ENCODE data around the gene IKZF1.
A peak's percentile ranks its signal among the peaks of the same experiment; 100 is the strongest.

IKZF1 gene

DNA sequence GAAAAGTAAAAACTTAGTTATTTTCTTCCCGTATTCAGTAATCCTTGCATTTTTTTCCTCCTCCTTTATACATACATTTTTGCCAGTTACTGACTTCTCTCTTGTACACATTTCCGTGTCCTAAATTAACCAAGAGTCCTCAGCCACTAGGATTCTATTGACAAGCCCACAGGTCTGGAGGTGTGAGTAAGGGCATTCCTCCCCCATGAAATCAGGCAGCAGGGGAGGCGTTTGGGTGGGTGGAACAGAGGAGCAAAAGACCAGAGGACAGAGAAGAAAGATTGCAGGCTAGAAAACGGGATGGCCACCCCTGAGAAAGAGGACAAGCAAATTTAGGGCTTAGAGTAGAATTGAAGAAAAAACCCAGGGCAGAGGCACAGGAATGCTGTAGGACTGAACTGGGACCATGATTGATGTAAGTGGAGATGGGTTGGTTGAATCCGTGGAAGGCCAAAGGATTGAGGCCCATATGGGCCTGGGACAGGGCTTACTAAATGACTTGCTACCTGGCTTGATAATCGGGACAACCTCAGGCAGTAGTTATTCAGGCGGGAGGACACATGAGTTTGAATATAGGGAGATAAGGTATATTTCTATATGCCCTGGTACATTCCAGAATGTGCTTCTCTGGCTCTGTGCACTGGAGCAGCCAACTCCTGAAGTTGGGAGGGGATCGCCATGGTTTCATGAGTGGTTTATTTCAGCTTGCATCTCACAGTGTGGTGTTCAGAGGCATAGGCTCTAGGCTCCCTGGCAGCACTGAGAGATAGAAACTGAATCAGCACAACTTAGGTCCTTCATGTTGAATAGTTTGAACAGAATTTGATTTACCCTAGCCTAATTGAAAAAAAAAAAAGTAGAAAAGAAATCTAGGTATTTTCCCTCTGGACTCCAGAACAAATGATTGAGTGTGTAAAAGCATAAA is 28.0 kb downstream of the IKZF1 start:
- 89% methylated on average over 6 of the region's 8 CpGs for WGBS (ENCODE audit: insufficient coverage)
- H3K4me3 ChIP-seq (ENCODE audit: control insufficient read depth in 1 of 7, extremely low read depth in 1 of 7, insufficient read depth in 4 of 7, low read depth in 2 of 7, low read length in 6 of 7) = peak overlapping the region in 1 of 7 experiments; percentile 64
- H3K27me3 ChIP-seq (replicated peaks in 2 of 5; ENCODE audit: control insufficient read depth in 4 of 5, insufficient read depth in 5 of 5, low read length in 4 of 5) = no peaks in the 10 kb centered on the region
- H3K27ac ChIP-seq (ENCODE audit: insufficient read depth in 1 of 2, low read depth in 1 of 2, low read length in 2 of 2, poor library complexity in 1 of 2, severe bottlenecking in 2 of 2) = peak overlapping the region; percentile 7 to 75
- POLR2A ChIA-PET = no interaction called here
- H3K36me3 ChIP-seq (ENCODE audit: control insufficient read depth in 4 of 4, insufficient read depth in 4 of 4, low read length in 3 of 4) = peaks cover 11 to 80% (median 22%) of the 10 kb centered on the region in 4 experiments
- DNase-seq = no peak
- H3K4me1 ChIP-seq (ENCODE audit: control extremely low read depth in 1 of 4, control insufficient read depth in 4 of 4, insufficient read depth in 4 of 4, low read length in 3 of 4) = peaks cover 42 to 85% (median 81%) of the 10 kb centered on the region in 4 experiments
- H3K9me3 ChIP-seq (ENCODE audit: control extremely low read depth in 1 of 5, control insufficient read depth in 4 of 5, insufficient read depth in 2 of 5, low read depth in 1 of 5, low read length in 4 of 5) = no peaks in the 10 kb centered on the region
- CTCF ChIA-PET = interaction anchor here (1.0 to 1.4 kb wide), 5 partner anchors 19 to 36 kb away, joined by 3 to 4 read pairs (median 3); partner anchors contain the start of gene IKZF1

DNA sequence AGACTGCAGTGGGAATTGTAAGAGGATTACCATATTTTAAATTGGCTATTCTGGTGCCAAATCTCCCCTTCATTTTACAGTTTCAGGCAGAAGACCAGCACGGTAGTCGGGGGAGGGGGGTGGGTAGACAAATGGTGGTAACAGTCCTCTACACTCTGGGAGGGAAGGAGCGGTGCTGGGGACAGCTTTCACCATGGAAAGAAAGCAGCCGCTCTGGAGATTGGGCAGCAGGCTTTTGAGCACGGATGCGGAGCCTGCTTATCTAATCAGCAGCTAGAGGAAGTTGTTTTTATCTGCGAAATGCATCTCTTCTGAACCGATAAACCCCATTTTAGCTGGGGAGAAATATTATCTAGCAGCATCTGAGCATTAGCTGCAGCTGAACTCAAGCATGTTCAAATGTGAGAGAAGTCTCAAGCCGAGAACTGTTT is 28.7 kb downstream of the IKZF1 start:
- no peaks in the 10 kb centered on the region for H3K9me3 ChIP-seq (ENCODE audit: control extremely low read depth in 1 of 5, control insufficient read depth in 4 of 5, insufficient read depth in 2 of 5, low read depth in 1 of 5, low read length in 4 of 5)
- H3K4me3 ChIP-seq (ENCODE audit: control insufficient read depth in 1 of 7, extremely low read depth in 1 of 7, insufficient read depth in 4 of 7, low read depth in 2 of 7, low read length in 6 of 7) = peak overlapping the region in 4 of 7 experiments; percentile 1 to 64 (median 34)
- H3K4me1 ChIP-seq (ENCODE audit: control extremely low read depth in 1 of 4, control insufficient read depth in 4 of 4, insufficient read depth in 4 of 4, low read length in 3 of 4) = peaks cover 49 to 92% (median 88%) of the 10 kb centered on the region in 4 experiments
- DNase-seq = peak; percentile 59 to 83 (median 71)
- peaks cover 3 to 76% (median 16%) of the 10 kb centered on the region in 4 experiments for H3K36me3 ChIP-seq (ENCODE audit: control insufficient read depth in 4 of 4, insufficient read depth in 4 of 4, low read length in 3 of 4)
- CTCF ChIA-PET = interaction anchor here (1.0 to 1.4 kb wide), 5 partner anchors 14 to 36 kb away, joined by 3 to 4 read pairs (median 3); partner anchors contain the start of gene IKZF1
- 0% methylated on average over 6 of the region's 9 CpGs for WGBS (ENCODE audit: insufficient coverage)
- peak overlapping the region; percentile 37 to 75 for H3K27ac ChIP-seq (ENCODE audit: insufficient read depth in 1 of 2, low read depth in 1 of 2, low read length in 2 of 2, poor library complexity in 1 of 2, severe bottlenecking in 2 of 2)
- H3K27me3 ChIP-seq (replicated peaks in 2 of 5; ENCODE audit: control insufficient read depth in 4 of 5, insufficient read depth in 5 of 5, low read length in 4 of 5) = no peaks in the 10 kb centered on the region
- POLR2A ChIA-PET = interaction anchor here (0.6 kb wide), 1 partner anchor 15 kb away, joined by 3 read pairs; no protein-coding TSS in a partner anchor

DNA sequence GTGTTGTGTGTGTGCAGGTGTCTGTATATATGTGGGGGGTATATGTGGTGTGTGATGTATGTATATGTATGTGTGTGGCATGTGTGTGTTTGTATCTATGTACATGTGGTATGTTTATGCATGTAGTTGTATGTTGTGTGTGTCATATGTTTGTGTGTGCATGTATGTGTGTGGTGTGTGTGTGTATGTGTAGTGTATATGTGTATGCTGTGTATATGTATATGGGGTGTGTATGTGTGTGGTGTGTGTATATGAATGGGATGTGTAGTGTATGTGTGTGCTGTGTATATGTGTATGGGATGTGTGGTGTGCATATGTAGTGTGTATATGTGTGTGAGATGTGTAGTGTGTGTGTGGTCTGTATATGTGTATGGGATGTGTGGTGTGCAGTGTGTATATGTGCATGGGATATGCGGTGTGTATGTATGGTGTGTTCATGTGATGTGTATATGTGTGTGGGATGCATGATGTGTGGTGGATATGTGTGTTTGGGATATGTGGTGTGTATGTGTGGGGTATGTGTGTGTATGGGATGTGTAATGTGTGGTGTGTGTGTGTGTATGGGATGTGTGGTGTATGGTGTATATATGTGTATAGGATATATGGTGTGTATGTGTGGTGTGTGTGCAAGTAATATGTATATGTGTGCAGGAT is 30.0 kb downstream of the IKZF1 start:
- ChIA-PET POLR2A (no interaction called here), CTCF (interaction anchor here (1.1 to 1.4 kb wide), 2 partner anchors 15 to 35 kb away, joined by 3 to 4 read pairs; no protein-coding TSS in a partner anchor)
- Histone ChIP-seq H3K36me3 (ENCODE audit: control insufficient read depth in 4 of 4, insufficient read depth in 4 of 4, low read length in 3 of 4) (peaks cover 2 to 66% (median 10%) of the 10 kb centered on the region in 4 experiments), H3K27me3 (replicated peaks in 2 of 5; ENCODE audit: control insufficient read depth in 4 of 5, insufficient read depth in 5 of 5, low read length in 4 of 5) (no peaks in the 10 kb centered on the region), H3K9me3 (ENCODE audit: control extremely low read depth in 1 of 5, control insufficient read depth in 4 of 5, insufficient read depth in 2 of 5, low read depth in 1 of 5, low read length in 4 of 5) (no peaks in the 10 kb centered on the region), H3K27ac (ENCODE audit: insufficient read depth in 1 of 2, low read depth in 1 of 2, low read length in 2 of 2, poor library complexity in 1 of 2, severe bottlenecking in 2 of 2) (peak overlapping the region; percentile 37 to 87), H3K4me3 (ENCODE audit: control insufficient read depth in 1 of 7, extremely low read depth in 1 of 7, insufficient read depth in 4 of 7, low read depth in 2 of 7, low read length in 6 of 7) (no peak overlapping the region), H3K4me1 (ENCODE audit: control extremely low read depth in 1 of 4, control insufficient read depth in 4 of 4, insufficient read depth in 4 of 4, low read length in 3 of 4) (peaks cover 56 to 100% (median 99%) of the 10 kb centered on the region in 4 experiments)
- peak in 1 of 3 donors; percentile 38 for DNase-seq
- 100% methylated on average over 1 of the region's 1 CpG for WGBS (ENCODE audit: insufficient coverage)

DNA sequence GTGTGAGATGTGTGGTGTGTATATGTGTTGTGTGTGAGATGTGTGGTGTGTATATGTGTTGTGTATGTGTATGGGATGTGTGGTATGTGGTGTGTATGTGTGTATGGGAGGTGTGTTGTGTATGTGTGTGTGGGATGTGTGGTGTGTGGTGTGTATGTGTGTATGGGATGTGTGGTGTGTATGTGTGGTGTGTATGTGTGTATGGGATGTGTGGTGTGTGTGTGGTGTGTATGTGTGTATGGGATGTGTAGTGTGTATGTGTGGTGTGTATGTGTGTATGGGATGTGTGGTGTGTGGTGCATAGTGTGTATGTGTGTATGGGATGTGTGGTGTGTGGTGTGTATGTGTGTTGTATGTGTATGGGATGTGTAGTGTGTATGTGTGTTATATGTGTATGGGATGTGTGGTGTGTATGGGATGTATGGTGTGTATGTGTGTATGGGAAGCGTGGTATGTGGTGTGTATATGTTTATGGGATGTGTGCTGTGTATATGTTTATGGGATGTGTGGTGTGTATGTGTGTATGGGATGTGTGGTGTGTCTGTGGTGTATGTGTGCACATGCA is 30.8 kb downstream of the IKZF1 start:
- Histone ChIP-seq H3K4me1 (ENCODE audit: control extremely low read depth in 1 of 4, control insufficient read depth in 4 of 4, insufficient read depth in 4 of 4, low read length in 3 of 4) (peaks cover 57 to 100% (median 99%) of the 10 kb centered on the region in 4 experiments), H3K4me3 (ENCODE audit: control insufficient read depth in 1 of 7, extremely low read depth in 1 of 7, insufficient read depth in 4 of 7, low read depth in 2 of 7, low read length in 6 of 7) (peak overlapping the region in 1 of 7 experiments; percentile 35), H3K9me3 (ENCODE audit: control extremely low read depth in 1 of 5, control insufficient read depth in 4 of 5, insufficient read depth in 2 of 5, low read depth in 1 of 5, low read length in 4 of 5) (no peaks in the 10 kb centered on the region), H3K36me3 (ENCODE audit: control insufficient read depth in 4 of 4, insufficient read depth in 4 of 4, low read length in 3 of 4) (peaks cover 0 to 57% (median 3%) of the 10 kb centered on the region in 4 experiments), H3K27me3 (replicated peaks in 2 of 5; ENCODE audit: control insufficient read depth in 4 of 5, insufficient read depth in 5 of 5, low read length in 4 of 5) (no peaks in the 10 kb centered on the region), H3K27ac (ENCODE audit: insufficient read depth in 1 of 2, low read depth in 1 of 2, low read length in 2 of 2, poor library complexity in 1 of 2, severe bottlenecking in 2 of 2) (peak overlapping the region in 1 of 2 experiments; percentile 87)
- POLR2A ChIA-PET = interaction anchor here (1.7 kb wide), 1 partner anchor 29 kb away, joined by 4 read pairs; no protein-coding TSS in a partner anchor
- 100% methylated on average over 1 of the region's 1 CpG for WGBS (ENCODE audit: insufficient coverage)
- no peak for DNase-seq
- CTCF ChIA-PET = interaction anchor here (0.7 to 3.8 kb wide), 11 partner anchors 12 to 123 kb away, joined by 3 to 26 read pairs (median 5); no protein-coding TSS in a partner anchor

DNA sequence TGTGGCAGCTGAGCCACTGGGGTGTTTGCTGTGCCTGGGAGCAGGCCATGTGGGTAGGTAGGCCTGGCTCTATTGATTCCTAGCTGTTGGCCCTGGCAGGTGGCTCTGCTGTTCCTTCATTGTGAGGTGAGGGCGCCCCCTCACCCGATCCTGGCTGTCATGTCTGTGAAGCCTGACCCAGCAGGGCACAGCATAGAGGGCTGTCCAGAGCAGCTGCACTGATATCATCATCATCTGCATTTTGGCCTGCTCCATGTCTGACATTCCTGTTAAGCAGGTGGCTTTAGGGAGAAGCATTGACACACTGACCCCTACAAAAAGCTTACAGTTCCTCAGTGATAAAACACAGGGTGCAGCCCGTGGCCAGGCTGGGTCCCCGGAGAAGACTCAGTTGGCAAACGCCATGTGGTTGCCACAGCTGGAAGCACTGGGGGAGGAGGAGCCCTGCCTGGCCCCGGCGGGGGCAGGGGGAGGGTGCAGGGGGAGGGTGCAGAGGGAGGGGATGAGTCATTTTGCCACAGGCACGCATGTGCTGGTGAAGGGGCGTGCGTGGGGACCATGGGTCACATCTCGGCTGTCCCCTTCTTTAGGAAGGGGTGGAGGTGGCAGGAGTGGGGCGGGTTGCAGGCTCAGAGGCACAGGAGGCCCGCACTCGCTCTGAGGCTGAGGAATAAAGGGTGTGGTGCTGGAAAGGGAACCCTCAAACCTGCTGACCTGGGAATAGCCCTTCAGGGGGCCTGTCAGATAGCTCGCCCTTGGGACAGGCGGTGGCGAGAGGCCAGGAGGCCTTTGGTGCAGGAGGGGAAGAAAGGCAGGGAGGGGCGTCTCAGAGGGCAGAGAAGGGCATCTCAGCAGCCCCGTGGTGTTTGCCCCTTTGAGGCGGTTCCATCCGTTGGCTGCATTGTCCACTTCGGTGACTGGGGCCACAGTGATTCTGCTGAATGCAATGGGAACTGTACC is 31.6 kb downstream of the IKZF1 start:
- peaks cover 64 to 100% (median 97%) of the 10 kb centered on the region in 4 experiments for H3K4me1 ChIP-seq (ENCODE audit: control extremely low read depth in 1 of 4, control insufficient read depth in 4 of 4, insufficient read depth in 4 of 4, low read length in 3 of 4)
- H3K36me3 ChIP-seq (ENCODE audit: control insufficient read depth in 4 of 4, insufficient read depth in 4 of 4, low read length in 3 of 4) = peaks cover 0 to 49% (median under 1%) of the 10 kb centered on the region in 4 experiments
- ChIA-PET POLR2A (interaction anchor here (0.6 to 1.7 kb wide), 2 partner anchors 27 to 28 kb away, joined by 3 to 4 read pairs; no protein-coding TSS in a partner anchor), CTCF (interaction anchor here (0.7 to 3.8 kb wide), 16 partner anchors 11 to 193 kb away, joined by 3 to 26 read pairs (median 4); partner anchors contain the start of gene IKZF1)
- no peaks in the 10 kb centered on the region for H3K9me3 ChIP-seq (ENCODE audit: control extremely low read depth in 1 of 5, control insufficient read depth in 4 of 5, insufficient read depth in 2 of 5, low read depth in 1 of 5, low read length in 4 of 5)
- DNase-seq = peak; percentile 69 to 91 (median 91)
- peak overlapping the region; percentile 55 to 87 for H3K27ac ChIP-seq (ENCODE audit: insufficient read depth in 1 of 2, low read depth in 1 of 2, low read length in 2 of 2, poor library complexity in 1 of 2, severe bottlenecking in 2 of 2)
- H3K27me3 ChIP-seq (replicated peaks in 2 of 5; ENCODE audit: control insufficient read depth in 4 of 5, insufficient read depth in 5 of 5, low read length in 4 of 5) = no peaks in the 10 kb centered on the region
- 63% methylated on average over 19 of the region's 22 CpGs for WGBS (ENCODE audit: insufficient coverage)
- H3K4me3 ChIP-seq (ENCODE audit: control insufficient read depth in 1 of 7, extremely low read depth in 1 of 7, insufficient read depth in 4 of 7, low read depth in 2 of 7, low read length in 6 of 7) = peak overlapping the region in 2 of 7 experiments; percentile 1 to 12
